HG02610 (cell line): Measurements from ENCODE around the gene SVBP.
"Not testable (repeated sequence)": the region's sequence is repeated elsewhere in the genome, so short reads cannot be mapped to it uniquely, and the experiment has no call there.

Source experiments
- ATAC-seq: cut with Tn5 transposase; IDR thresholded peaks from one replicate; pipeline ENCODE4 v1.9.1; 2021; ENCODE audit warnings: mild to moderate bottlenecking, moderate library complexity; ENCODE audit not compliant: unreplicated experiment

Gene SVBP

GRCh38 chr1:42816585-42817439, at the start of gene SVBP, which contains the start of gene ERMAP:
TSS of gene SVBP (minus strand) at chr1:42817397. CDS start at chr1:42816544, 853 bp downstream.
TSS of gene ERMAP (plus strand) at chr1:42817122. CDS start at chr1:42830449, 13,327 bp downstream.
- peak; percentile 81 for ATAC-seq

- no peak for ATAC-seq
Measured at GRCh38 chr1:42866549-42866948, 49.4 kb upstream of the SVBP start.

GRCh38 chr1:42861014-42861399, 43.8 kb upstream of the SVBP start:
- no peak for ATAC-seq

- ATAC-seq, result no peak
Measured at GRCh38 chr1:42860339-42861013, 43.3 kb upstream of the SVBP start.

GRCh38 chr1:42859366-42859765, 42.2 kb upstream of the SVBP start:
- not testable (repeated sequence) for ATAC-seq

- not testable (repeated sequence) for ATAC-seq
Measured at GRCh38 chr1:42856554-42856953, 39.4 kb upstream of the SVBP start.

GRCh38 chr1:42853116-42853884, 36.1 kb upstream of the SVBP start:
- ATAC-seq, result no peak

GRCh38 chr1:42852608-42852980, 35.4 kb upstream of the SVBP start:
- ATAC-seq, result no peak

- ATAC-seq, result no peak
Measured at GRCh38 chr1:42851960-42852607, 34.9 kb upstream of the SVBP start.

GRCh38 chr1:42851420-42851819, 34.2 kb upstream of the SVBP start:
- ATAC-seq, result no peak

GRCh38 chr1:42849944-42850343, 32.7 kb upstream of the SVBP start:
- no peak for ATAC-seq

GRCh38 chr1:42848823-42849537, 31.8 kb upstream of the SVBP start:
- no peak for ATAC-seq

- no peak for ATAC-seq
Measured at GRCh38 chr1:42847721-42848460, 30.7 kb upstream of the SVBP start.

GRCh38 chr1:42847111-42847595, 30.0 kb upstream of the SVBP start:
- ATAC-seq, result no peak

GRCh38 chr1:42846257-42847110, 29.3 kb upstream of the SVBP start, which contains the start of gene ZNF691:
TSS of gene ZNF691 (plus strand) at chr1:42846613. CDS start at chr1:42849659, 3,046 bp downstream.
- peak; percentile 88 for ATAC-seq

GRCh38 chr1:42845866-42846256, 28.7 kb upstream of the SVBP start:
- peak; percentile 10 for ATAC-seq

- ATAC-seq, result no peak
Measured at GRCh38 chr1:42845193-42845592, 28.0 kb upstream of the SVBP start.

- no peak for ATAC-seq
Measured at GRCh38 chr1:42844592-42845140, 27.5 kb upstream of the SVBP start.
